ENCODE results near the gene ATP2C2. TPM values are rescaled to one million over a fixed set of nuclear protein-coding genes. Genes with fewer than 3 reads are reported as not detected.

The ATP2C2 gene
- total and polyA plus RNA-seq, 2 of the 8 experiments (the other 6 are each of a cell fraction or from before 2014, with no cell fraction given) = 1.2 to 2.8 TPM

DNA sequence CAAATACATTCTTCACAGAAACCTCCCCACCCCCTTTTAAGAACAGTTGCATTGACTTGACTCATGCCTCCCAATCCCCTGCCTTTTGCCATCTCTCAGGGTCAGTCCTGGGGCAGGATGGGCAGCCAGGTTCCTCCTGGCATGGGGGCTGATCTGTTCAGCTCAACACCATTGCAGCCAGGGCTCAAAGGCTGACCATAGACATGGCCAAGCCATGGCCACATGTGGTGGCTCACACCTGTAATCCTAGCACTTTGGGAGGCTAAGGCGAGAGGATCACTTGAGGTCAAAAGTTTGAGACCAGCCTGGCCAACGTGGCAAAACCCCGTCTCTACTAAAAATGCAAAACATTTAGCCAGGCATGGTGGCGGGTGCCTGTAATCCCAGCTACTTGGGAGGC, 14.1 kb downstream of the ATP2C2 start:
- Histone ChIP-seq H2BK5ac (ENCODE audit: low read depth, low read length) (no peak overlapping the region), H2BK12ac (ENCODE audit: low read depth, low read length) (no peak overlapping the region), H3K9ac (replicated peaks in 1 of 4; ENCODE audit: extremely low read depth in 1 of 4, low read depth in 3 of 4, low read length in 3 of 4) (no peak overlapping the region), H4K8ac (ENCODE audit: extremely low read depth, insufficient read depth, low read length) (no peak overlapping the region), H3K27ac (ENCODE audit: low read depth, low read length) (no peak overlapping the region), H3K4ac (replicated peaks; ENCODE audit: insufficient read length, low read depth, low read length) (no peak overlapping the region), H3K23ac (ENCODE audit: insufficient read length) (no peak overlapping the region), H3K4me3 (ENCODE audit: extremely low read depth in 1 of 4, insufficient read depth in 2 of 4, low read depth in 3 of 4, low read length in 4 of 4) (no peak overlapping the region), H4K5ac (ENCODE audit: insufficient read length, low read depth, low read length) (no peak overlapping the region), H3K18ac (ENCODE audit: extremely low read depth, low read length) (no peak overlapping the region), H4K20me1 (replicated peaks in 1 of 2; ENCODE audit: control insufficient read depth in 1 of 2, insufficient read depth in 2 of 2, low read length in 2 of 2) (no peaks in the 10 kb centered on the region), H2AFZ (ENCODE audit: low read length) (no peak overlapping the region), H3K14ac (ENCODE audit: insufficient read length) (no peak overlapping the region), H3K27me3 (replicated peaks in 1 of 4; ENCODE audit: control insufficient read depth in 3 of 4, extremely low read depth in 1 of 4, insufficient read depth in 3 of 4, low read length in 3 of 4) (no peaks in the 10 kb centered on the region), H4K91ac (replicated peaks; ENCODE audit: insufficient read length, low read length) (no peak overlapping the region), H2BK20ac (ENCODE audit: low read length) (no peak overlapping the region), H3K4me1 (replicated peaks in 1 of 4; ENCODE audit: control insufficient read depth in 3 of 4, insufficient read depth in 4 of 4, low read length in 3 of 4) (peaks cover 0 to 11% (median 5%) of the 10 kb centered on the region in 4 experiments; a peak in 3 of 7 replicates), H3K23me2 (ENCODE audit: low read depth, low read length) (no peaks in the 10 kb centered on the region), H2AK5ac (ENCODE audit: low read depth, low read length) (no peak overlapping the region), H2BK15ac (ENCODE audit: low read length) (no peak overlapping the region), H3K36me3 (ENCODE audit: control insufficient read depth in 2 of 4, insufficient read depth in 4 of 4, low read length in 3 of 4) (no peaks in the 10 kb centered on the region), H3K9me3 (ENCODE audit: insufficient read depth in 2 of 2, low read depth in 1 of 2, low read length in 1 of 2) (peaks cover 0 to 3% of the 10 kb centered on the region in 2 experiments; a peak in 1 of 4 replicates), H3K79me2 (ENCODE audit: control insufficient read depth in 1 of 2, insufficient read depth in 2 of 2, low read length in 2 of 2) (no peaks in the 10 kb centered on the region), H3K79me1 (ENCODE audit: low read depth, low read length) (no peaks in the 10 kb centered on the region), H3K4me2 (ENCODE audit: insufficient read depth in 1 of 2, low read depth in 2 of 2, low read length in 2 of 2) (no peak overlapping the region), H3K56ac (replicated peaks; ENCODE audit: insufficient read length, low read depth, low read length) (no peak overlapping the region), H2BK120ac (replicated peaks; ENCODE audit: low read depth, low read length) (no peak overlapping the region)
- WGBS, 2 experiments (ENCODE audit: extremely low coverage in 1 of 2, insufficient coverage in 1 of 2, insufficient read length in 1 of 2, insufficient replicate concordance in 2 of 2, low coverage in 1 of 2, low lambda C conversion rate in 2 of 2, missing lambda C conversion rate in 1 of 2) = 89% methylated on average over 4 of the region's 4 CpGs; no CpG with 5 or more reads in 1 of the 2 experiments
- no peak for TF ChIP-seq JUN (IDR thresholded peaks at IDR 0.05; ENCODE audit: low read depth, low read length)
- TF ChIP-seq FOSL1 (IDR thresholded peaks at IDR 0.05; ENCODE audit: insufficient read depth, low read depth, low read length) = no peak
- TF ChIP-seq JUND (IDR thresholded peaks at IDR 0.05; ENCODE audit: low read length) = no peak
- no peak for TF ChIP-seq KDM4A (IDR thresholded peaks at IDR 0.05; ENCODE audit: low read depth, low read length, severe bottlenecking)
- no peak for TF ChIP-seq CBX8 (IDR thresholded peaks at IDR 0.05; ENCODE audit: borderline replicate concordance, low read depth, low read length)
- no peak for TF ChIP-seq EZH2 (IDR thresholded peaks at IDR 0.05; ENCODE audit: low read depth, low read length, severe bottlenecking)
- no peak for TF ChIP-seq NRF1 (IDR thresholded peaks at IDR 0.05; ENCODE audit: low read depth, low read length)
- TF ChIP-seq, protein P1, sequence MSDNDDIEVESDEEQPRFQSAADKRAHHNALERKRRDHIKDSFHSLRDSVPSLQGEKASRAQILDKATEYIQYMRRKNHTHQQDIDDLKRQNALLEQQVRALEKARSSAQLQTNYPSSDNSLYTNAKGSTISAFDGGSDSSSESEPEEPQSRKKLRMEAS (IDR thresholded peaks at IDR 0.05) = no peak
- no peak for TF ChIP-seq EGR1 (IDR thresholded peaks at IDR 0.05; ENCODE audit: borderline replicate concordance, low read depth, low read length)
- no peak for TF ChIP-seq KDM5A (IDR thresholded peaks at IDR 0.05; ENCODE audit: low read length)
- TF ChIP-seq CTBP2 (IDR thresholded peaks at IDR 0.05; ENCODE audit: borderline replicate concordance, insufficient read depth, insufficient read length, low read length) = no peak
- TF ChIP-seq TCF12 (IDR thresholded peaks at IDR 0.05; ENCODE audit: low read depth, low read length) = no peak
- FAIRE-seq (no peak), DNase-seq (ENCODE audit: low read depth in 1 of 2, low spot score in 2 of 2) (no peak)
- CTCF ChIA-PET (ENCODE audit: partially characterized antibody) = no interaction called here
- POLR2A ChIA-PET (ENCODE audit: partially characterized antibody) = interaction anchor here (0.6 kb wide), 1 partner anchor 8 kb away, joined by 3 read pairs; no protein-coding TSS in a partner anchor

All from H1 (cell line).